ENCODE measurements around the gene RUNX3.

Gene RUNX3

DNA sequence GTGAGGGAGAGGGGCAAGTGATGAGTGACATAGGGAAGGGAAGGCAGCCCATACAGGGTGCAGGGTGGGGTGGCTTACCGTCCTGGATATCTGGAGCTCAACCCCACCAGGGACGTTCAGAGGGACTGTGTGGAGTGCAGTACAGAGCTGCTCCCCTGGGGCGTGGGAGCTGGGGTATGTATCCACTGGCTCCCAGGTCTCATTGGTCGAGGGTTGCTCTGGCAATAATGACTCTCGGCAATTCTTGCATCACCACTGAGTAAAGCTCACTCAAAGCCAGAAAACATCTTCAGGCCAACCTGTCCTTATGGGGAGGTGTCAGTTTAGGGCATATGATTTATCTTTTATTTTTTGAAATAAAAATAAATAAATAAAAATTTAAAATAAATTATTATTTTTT lies 43.2 kb upstream of the RUNX3 start:
- no peak overlapping the region for H3K27ac ChIP-seq (ENCODE audit: low read depth, low read length)
- H3K79me2 ChIP-seq (ENCODE audit: control insufficient read depth, low read length), result no peaks in the 10 kb centered on the region
- no peaks in the 10 kb centered on the region for H3K36me3 ChIP-seq (ENCODE audit: control insufficient read depth, low read length)
- no peak for TF ChIP-seq CTCF (IDR thresholded peaks at IDR 0.05; ENCODE audit: low read depth, low read length, poor library complexity, severe bottlenecking)
- TF ChIP-seq EZH2phosphoT487 (IDR thresholded peaks at IDR 0.05; ENCODE audit: borderline replicate concordance, low read length), result no peak
- no peaks in the 10 kb centered on the region; the same call in 1 of the 2 replicates for H4K20me1 ChIP-seq (ENCODE audit: control insufficient read depth, insufficient read depth, low read depth, low read length)
- H3K9me3 ChIP-seq (ENCODE audit: control insufficient read depth, insufficient read depth, low read length), result peaks cover 24% of the 10 kb centered on the region
- no peak overlapping the region for H3K4me3 ChIP-seq (ENCODE audit: low read length)
- no peak overlapping the region for H3K4me2 ChIP-seq (ENCODE audit: low read length)
- H3K27me3 ChIP-seq (ENCODE audit: control insufficient read depth, low read length), result no peaks in the 10 kb centered on the region; the same call in 1 of the 2 replicates
- H3K4me1 ChIP-seq (ENCODE audit: control insufficient read depth, low read length), result no peaks in the 10 kb centered on the region
- no peaks in the 10 kb centered on the region for H3K9me2 ChIP-seq (replicated peaks; ENCODE audit: control insufficient read depth, low read length)
- H3F3A ChIP-seq (ENCODE audit: control insufficient read depth, insufficient read depth), result no peaks in the 10 kb centered on the region

DNA sequence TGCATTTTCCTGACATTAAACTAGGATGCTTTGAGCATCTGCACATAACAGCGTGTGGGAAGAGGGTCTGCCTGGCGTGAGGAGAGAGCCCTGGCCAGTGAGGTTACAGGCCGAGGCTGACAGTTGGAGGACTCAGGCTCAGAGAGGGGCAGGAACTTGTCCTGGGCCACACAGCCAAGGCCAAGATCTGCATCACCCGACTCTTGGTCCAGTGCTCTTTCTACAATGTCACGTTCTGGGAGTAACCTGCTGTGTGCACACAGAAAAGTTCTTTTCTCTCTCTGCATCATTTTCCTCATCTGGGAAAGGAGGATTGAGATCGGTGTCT lies 42.8 kb upstream of the RUNX3 start:
- Histone ChIP-seq H4K20me1 (ENCODE audit: control insufficient read depth, insufficient read depth, low read depth, low read length) (no peaks in the 10 kb centered on the region; the same call in 1 of the 2 replicates), H3K79me2 (ENCODE audit: control insufficient read depth, low read length) (no peaks in the 10 kb centered on the region), H3K36me3 (ENCODE audit: control insufficient read depth, low read length) (no peaks in the 10 kb centered on the region), H3K27ac (ENCODE audit: low read depth, low read length) (no peak overlapping the region), H3F3A (ENCODE audit: control insufficient read depth, insufficient read depth) (no peaks in the 10 kb centered on the region), H3K4me3 (ENCODE audit: low read length) (no peak overlapping the region), H3K4me2 (ENCODE audit: low read length) (no peak overlapping the region), H3K9me3 (ENCODE audit: control insufficient read depth, insufficient read depth, low read length) (peaks cover 24% of the 10 kb centered on the region), H3K4me1 (ENCODE audit: control insufficient read depth, low read length) (no peaks in the 10 kb centered on the region), H3K9me2 (replicated peaks; ENCODE audit: control insufficient read depth, low read length) (no peaks in the 10 kb centered on the region), H3K27me3 (ENCODE audit: control insufficient read depth, low read length) (no peaks in the 10 kb centered on the region; the same call in 1 of the 2 replicates)
- TF ChIP-seq CTCF (IDR thresholded peaks at IDR 0.05; ENCODE audit: low read depth, low read length, poor library complexity, severe bottlenecking), result no peak
- TF ChIP-seq EZH2phosphoT487 (IDR thresholded peaks at IDR 0.05; ENCODE audit: borderline replicate concordance, low read length), result no peak

GRCh38 chr1:24972221-24972914 lies 42.3 kb upstream of the RUNX3 start:
- Histone ChIP-seq H3K9me3 (ENCODE audit: control insufficient read depth, insufficient read depth, low read length) (peaks cover 24% of the 10 kb centered on the region), H3K4me1 (ENCODE audit: control insufficient read depth, low read length) (no peaks in the 10 kb centered on the region), H3K27ac (ENCODE audit: low read depth, low read length) (no peak overlapping the region), H3K4me2 (ENCODE audit: low read length) (no peak overlapping the region), H3K36me3 (ENCODE audit: control insufficient read depth, low read length) (no peaks in the 10 kb centered on the region), H3F3A (ENCODE audit: control insufficient read depth, insufficient read depth) (no peaks in the 10 kb centered on the region), H3K27me3 (ENCODE audit: control insufficient read depth, low read length) (no peaks in the 10 kb centered on the region; the same call in 1 of the 2 replicates), H3K4me3 (ENCODE audit: low read length) (no peak overlapping the region), H3K79me2 (ENCODE audit: control insufficient read depth, low read length) (no peaks in the 10 kb centered on the region), H4K20me1 (ENCODE audit: control insufficient read depth, insufficient read depth, low read depth, low read length) (no peaks in the 10 kb centered on the region; the same call in 1 of the 2 replicates), H3K9me2 (replicated peaks; ENCODE audit: control insufficient read depth, low read length) (no peaks in the 10 kb centered on the region)
- TF ChIP-seq EZH2phosphoT487 (IDR thresholded peaks at IDR 0.05; ENCODE audit: borderline replicate concordance, low read length), result no peak
- TF ChIP-seq CTCF (IDR thresholded peaks at IDR 0.05; ENCODE audit: low read depth, low read length, poor library complexity, severe bottlenecking), result no peak
